Stimulated activated CD4-positive, alpha-beta T cell treated with anti-CD3 and anti-CD28 coated beads, Interleukin-4, amount 100 ng/mL, for 24 hours (primary cell): ENCODE measurements around the gene CWC22.
A peak's percentile ranks its signal among the peaks of the same experiment; 100 is the strongest.
"Not testable (repeated sequence)": the region's sequence is repeated elsewhere in the genome, so short reads cannot be mapped to it uniquely, and the experiment has no call there.

ENCODE experiments used
- DNase-seq: peaks from one replicate; pipeline ENCODE4 v3.0.0-alpha.2; 2020

CWC22 gene

GRCh38 chr2:180006781-180007579 lies at the start of gene CWC22:
Gene CWC22, minus strand, starts transcription at chr2:180007297. Its CDS starts 13,956 bp downstream, at chr2:179993341.
- DNase-seq: peak; percentile 89

GRCh38 chr2:180056367-180057118 lies 49.4 kb upstream of the CWC22 start:
- no peak for DNase-seq

DNA sequence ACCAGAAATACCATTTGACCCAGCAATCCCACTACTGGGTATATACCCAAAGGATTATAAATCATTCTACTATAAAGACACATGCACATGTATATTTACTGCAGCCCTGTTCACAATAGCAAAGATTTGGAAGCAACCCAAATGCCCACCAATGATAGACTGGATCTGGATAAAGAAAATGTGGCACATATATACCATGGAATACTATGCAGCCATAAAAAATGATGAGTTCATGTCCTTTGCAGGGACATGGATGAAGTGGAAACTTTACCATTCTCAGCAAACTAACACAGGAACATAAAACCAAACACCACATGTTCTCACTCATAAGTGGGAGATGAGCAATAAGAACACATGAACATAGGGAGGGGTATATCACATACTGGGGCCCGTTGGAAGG lies 47.5 kb upstream of the CWC22 start:
- not testable (repeated sequence) for DNase-seq

GRCh38 chr2:180050246-180050645 lies 43.1 kb upstream of the CWC22 start:
- no peak for DNase-seq

DNA sequence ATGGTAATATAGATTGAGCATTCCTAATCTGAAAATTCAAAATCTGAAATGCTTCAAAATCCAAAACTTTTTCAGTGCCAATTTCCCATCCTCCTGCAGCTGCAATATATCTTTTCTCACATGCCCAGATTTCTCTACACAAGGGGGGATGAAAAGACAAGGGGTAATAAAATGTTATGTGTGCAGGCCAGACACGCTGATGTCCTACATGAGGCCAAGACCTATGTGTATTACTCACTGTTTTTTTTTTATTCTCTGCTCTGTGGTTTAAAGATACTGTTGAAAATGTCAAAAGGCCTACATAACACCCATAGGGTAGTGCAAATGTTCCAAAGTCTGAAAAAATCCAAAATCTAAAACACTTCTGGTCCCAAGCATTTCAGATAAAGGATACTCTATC lies 41.2 kb upstream of the CWC22 start:
- no peak for DNase-seq

DNA sequence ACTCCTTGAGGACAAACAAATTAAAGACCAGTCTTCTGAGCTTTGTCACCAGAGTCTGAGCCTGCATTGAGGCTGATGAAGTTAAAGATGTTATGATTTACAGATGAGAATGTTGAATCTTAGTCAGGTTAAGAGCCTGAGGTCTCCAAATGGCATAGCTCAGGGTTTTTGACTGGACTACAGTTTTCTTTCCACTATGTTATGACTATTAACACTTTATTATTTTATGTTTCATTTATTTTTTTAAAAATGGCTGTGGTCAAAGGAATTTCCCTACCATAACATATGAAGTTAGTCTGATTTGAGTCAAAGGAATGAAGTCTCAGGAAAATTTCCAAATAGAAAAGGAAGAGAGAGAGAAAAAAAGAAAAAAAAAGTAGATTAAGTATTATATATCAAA lies 39.7 kb upstream of the CWC22 start:
- DNase-seq: no peak

DNA sequence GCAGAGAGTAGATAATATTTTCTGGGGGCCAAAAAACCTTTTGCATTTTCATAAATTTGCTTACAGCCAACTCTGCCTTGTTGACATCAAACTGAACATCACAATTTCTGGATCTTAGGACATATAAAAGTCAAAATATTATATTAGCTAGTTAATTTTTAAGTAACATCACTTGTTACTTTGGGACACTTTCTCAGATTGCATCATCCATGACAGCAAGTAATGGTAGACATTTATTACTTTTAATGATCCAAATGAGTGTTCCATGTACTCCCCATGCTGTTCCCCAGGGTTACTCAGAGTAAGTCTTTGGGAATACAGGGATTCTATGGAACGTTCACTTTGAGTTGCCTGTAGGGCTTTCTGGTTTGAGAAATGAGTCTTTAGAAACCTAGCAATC lies 39.1 kb upstream of the CWC22 start:
- no peak for DNase-seq

- DNase-seq: no peak
Observed at GRCh38 chr2:180040146-180040925, 33.2 kb upstream of the CWC22 start.

GRCh38 chr2:180038997-180039396 lies 31.9 kb upstream of the CWC22 start:
- no peak for DNase-seq

DNA sequence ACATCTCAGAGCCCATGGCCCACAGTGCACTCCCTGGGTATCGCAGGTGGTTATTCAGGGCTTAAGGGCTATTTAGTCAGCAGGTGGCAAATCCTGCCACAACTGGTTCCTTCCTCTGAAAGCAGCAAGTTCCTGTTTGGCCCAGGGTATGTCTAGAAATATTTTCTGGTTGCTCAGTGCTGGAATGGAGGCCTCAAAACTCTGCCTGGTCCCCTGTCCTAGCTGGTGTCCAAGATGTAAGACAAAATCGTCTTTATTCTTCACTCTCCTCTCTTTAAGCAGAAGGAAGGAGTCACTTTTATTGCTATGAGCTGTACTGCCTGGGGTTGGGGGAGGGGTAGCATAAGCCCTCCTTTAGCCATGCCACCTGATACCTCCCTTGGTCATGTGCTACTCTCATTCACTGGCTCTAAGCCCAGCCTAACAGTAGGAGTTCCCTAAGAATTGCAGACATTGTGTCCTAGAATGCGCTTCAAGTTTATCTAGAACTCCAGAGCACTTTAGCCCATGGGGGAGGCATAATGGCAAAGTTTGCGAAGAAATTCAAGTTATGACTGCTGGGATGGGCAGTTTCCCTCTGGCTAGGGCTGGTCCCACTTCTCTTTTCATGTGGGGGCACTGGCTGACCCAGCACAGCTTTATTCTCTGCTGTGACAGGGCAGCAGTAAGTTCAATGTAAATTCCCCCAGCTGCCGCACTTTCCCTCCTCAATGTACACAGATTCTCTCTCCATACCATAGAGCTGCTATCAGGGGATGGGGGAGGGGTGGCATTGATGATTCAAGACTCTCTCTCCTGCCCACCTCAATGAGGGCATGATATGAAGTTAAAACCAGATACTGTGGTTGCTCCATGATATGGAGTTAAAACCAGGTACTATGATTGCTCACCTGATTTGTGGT lies 27.1 kb upstream of the CWC22 start:
- no peak for DNase-seq

- no peak for DNase-seq
Observed at GRCh38 chr2:180029575-180029974, 22.5 kb upstream of the CWC22 start.

GRCh38 chr2:180021850-180022249 lies 14.8 kb upstream of the CWC22 start:
- DNase-seq: no peak

- DNase-seq: no peak
Observed at GRCh38 chr2:180017784-180018183, 10.7 kb upstream of the CWC22 start.

- DNase-seq: no peak
Observed at GRCh38 chr2:180016937-180017336, 9.8 kb upstream of the CWC22 start.

DNA sequence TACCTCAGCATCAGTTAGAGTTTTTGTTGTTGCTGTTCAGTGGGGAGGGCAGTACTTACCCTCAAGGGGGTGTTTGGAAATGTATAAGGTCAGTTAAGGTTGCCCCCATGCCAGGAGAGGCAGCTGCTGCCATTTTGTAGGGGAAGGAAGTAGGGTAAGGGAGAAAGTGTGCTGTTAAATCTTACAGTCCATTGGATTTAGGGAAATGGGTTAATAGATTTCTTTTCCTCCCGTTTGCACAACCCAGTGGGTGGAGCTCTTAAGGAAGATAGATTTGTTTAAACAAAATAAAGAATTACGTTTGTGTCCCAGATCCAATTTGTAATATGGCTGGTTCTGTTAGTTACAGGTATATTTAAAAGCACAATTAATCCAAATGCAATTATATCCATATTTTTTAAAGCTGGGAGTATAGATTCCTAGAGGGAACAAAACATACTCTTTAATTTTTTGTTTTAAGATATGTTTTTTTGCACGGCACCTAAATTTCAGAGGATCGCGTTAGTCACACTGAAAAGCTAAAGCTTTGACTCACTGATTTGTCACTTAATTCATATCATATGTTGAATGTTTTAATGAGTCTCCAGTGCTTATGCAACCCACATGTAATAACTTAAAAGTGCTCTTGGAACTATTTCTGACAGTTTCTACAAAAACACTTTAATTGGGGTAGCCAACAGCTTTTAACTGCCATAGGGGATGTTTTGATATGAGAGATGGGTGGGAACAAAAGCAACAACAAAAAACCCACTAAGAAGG lies 9.0 kb upstream of the CWC22 start:
- DNase-seq: no peak

- no peak for DNase-seq
Observed at GRCh38 chr2:180012523-180012922, 5.4 kb upstream of the CWC22 start.

DNA sequence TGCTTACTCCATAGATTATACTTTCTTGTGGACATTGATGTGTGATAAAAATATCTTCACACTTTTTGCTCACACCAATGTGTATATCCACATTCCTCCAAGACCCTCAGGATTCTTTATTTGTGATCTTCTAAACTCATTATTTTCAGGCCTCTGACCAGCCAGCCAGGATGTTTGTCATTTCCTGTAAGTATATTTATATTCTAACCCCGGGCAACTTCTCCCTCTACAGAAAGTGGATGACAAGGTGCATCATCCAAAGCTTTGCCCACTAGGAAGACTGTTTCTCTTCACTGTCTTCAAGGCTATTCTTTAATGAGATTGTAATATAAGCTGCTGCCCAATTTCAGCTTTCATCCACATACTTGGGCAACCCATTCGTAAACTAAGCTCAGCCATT lies 3.6 kb upstream of the CWC22 start:
- no peak for DNase-seq

DNA sequence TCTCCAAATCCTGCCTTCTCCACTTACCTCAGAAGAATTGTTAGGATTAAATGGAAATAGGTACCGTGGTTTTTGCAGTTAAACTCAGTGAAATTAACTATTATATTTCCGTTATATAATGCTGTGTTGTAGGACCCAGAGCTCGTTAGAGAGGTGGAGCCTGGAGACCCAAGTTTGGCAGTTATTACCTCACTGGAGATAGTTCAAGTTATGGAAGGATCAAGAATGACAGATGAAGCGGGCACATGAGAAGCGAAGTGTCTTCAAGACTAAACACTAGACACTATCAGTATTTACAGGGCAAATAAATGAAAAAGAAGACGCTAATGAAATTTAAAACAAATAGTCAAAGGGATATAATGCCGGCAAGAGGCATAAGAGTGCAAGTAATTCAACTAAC lies 866 bp downstream of the CWC22 start:
- no peak for DNase-seq

DNA sequence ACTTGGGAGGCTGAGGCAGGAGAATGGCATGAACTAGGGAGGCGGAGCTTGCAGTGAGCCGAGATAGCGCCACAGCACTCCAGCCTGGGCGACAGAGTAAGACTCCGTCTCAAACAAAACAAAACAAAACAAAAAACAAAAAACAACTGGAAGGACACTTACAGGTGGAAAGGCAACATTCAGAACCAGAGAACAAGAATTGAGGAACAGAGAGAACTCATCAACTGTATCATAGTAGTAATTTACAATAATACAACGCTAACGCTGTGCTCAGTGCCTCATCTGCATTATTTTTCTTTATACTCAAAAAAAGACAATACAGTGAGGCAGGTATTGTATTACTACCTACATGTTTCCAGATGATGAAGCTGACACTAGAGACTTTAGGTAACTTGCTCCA lies 1.6 kb downstream of the CWC22 start:
- DNase-seq: not testable (repeated sequence)

DNA sequence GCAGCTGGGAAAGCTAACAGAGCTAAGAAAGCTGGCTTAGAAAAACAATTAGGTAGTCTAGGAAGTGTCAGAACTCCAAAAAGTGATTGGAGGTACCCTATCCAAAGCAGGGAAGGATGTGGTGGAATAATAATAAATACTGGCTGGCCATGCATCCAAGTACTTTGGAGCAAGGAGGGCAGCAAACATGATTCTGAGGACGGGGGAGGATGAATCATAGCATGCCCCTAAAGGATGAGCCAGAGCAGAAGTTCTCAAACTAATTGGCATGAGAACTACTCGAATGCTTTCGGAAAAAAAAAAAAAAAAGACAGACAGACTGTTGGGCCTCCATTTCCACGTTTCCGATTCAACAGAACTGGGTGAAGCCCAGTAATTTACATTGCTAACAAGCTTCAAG lies 2.4 kb downstream of the CWC22 start:
- no peak for DNase-seq

- no peak for DNase-seq
Observed at GRCh38 chr2:180003559-180003958, 3.5 kb downstream of the CWC22 start.

GRCh38 chr2:180003073-180003472 lies 4.0 kb downstream of the CWC22 start:
- no peak for DNase-seq
